Measurements from ENCODE around the gene NFASC. TPM values are rescaled to one million over a fixed set of nuclear protein-coding genes. Genes with fewer than 3 reads are reported as not detected.

NFASC gene
- total RNA-seq, 2 donors from 2014 or later = 8.2 to 23.2 TPM

DNA sequence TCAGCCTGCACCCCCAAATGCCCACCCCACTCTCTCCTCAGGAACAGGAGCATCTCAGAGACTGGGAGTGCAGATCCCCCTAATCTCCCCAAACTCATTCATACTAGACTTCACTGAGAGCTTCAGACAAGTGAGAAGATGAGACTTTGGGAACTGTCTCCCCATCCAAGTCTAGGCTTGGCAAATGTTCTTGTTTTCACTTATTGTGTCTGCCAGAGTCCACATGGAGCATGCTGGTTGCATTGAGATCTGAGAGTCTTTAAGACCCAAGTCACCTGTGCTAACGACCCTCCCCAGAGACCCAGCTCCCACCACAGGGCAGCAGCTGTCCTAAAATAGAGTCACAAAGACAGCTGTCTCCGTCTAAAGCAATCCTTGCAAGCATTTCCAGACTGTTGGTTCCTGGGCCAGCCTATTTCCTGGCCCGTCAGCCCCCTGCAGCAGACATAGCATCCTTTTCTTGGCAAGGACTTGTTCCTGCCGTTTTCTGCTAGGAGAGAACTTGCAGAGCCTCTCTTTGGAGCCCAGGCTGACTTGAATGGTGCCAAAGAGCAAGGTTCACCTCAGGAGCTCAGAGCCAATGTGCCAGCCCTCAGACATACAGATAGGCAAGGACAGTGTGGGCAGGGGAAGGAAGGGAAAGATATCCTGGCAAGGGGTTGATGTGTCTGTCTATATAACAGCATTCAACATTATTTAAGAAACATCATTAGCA, 170.5 kb downstream of the NFASC start:
- ATAC-seq (no peak), DNase-seq (no peak)
- intact Hi-C loops (cut with DNase I, micrococcal nuclease) = no loop called here

DNA sequence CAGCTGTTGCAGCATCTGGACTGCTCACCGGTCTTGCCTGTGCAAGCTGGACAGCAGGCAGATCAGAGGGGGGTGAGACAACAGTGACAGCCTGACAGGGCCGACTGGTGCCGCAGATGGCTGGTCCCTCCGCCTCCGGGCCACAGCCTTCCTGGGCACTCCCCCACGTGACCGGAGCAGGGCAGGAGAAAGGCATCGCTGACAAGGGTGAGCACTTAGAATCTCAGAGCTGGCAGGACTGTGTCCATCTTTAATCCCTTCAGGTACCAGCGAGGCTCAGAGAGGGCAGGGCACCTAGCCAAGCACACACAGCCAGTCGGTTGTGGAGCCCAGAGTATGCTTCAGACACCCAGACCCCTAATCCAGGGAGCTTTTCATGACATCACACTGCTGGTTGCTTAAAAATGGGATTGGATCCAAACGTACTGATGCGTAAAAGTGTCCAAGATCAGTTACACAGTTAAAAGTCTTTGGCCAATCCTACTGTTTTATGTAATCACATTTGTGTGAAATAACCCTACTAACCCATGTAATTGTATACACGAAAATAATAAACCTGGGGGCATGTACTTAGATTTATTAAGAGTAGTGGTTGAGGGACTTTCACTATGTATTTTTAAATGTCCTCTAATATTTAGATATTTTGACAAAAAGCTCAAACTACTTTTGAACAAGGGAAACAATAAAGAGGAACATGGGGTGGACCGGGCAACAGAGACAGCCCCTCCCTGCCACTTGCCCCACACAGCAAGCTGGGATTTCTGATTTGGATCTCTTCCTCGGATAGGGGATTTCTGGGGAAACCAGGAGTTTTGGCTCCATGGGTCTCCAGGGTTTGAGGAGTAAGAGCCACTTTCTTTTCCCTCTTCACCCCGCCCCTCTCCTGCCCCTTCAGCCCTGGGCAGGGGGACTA, 171.6 kb downstream of the NFASC start:
- intact Hi-C loops (cut with DNase I, micrococcal nuclease) = no loop called here
- DNase-seq (no peak), ATAC-seq (no peak)

DNA sequence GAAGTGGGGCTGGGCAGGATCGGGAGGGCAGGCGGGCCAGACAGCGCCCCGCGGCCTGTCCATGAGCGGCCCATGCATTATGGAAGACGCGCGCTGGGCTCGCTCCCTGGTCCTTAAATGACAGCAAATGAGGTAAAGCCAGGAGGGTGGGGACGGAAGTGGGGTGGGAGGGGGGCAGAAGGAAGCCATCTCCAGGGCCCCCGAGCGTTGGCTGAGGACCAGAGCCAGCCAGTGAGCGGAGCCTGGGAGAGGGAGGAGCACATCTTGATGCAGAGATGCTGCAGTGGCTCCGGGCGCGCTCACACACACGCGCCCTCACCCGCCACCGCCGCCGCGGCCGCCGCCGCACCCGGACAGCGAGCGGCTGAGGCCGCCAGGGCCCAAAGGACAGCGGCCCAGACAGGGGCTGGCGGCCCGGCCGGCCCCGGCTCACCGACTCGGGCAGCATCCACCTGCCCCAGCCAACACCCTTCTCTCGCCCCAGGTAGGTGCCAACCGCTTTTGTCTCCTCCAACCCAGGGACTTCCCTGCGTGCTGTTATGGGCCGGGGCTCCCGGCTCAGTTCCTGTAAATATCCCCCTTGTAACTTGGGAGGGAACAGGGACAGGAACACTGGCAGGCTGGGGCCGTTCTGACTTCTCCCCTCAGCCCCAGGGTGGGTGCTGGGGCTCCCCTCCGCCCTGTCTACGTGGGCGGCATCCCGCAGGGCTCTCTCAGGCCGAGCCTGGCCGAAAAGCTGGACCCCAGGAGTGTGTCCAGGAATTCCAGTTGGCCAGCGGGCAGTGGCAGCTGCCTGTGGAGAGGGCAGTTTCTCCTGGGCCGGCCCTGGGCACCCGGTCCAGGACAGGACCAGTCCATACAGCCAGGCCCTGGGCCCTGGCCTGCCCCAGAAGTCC, 172.5 kb downstream of the NFASC start, which contains the start of gene CNTN2:
Gene CNTN2, plus strand, starts transcription at position 302 of the 896 bp plus-strand sequence. CDS start 9,974 bp downstream, outside the sequence.
- ATAC-seq (no peak), DNase-seq (no peak)
- intact Hi-C loops (cut with DNase I, micrococcal nuclease) = no loop called here

DNA sequence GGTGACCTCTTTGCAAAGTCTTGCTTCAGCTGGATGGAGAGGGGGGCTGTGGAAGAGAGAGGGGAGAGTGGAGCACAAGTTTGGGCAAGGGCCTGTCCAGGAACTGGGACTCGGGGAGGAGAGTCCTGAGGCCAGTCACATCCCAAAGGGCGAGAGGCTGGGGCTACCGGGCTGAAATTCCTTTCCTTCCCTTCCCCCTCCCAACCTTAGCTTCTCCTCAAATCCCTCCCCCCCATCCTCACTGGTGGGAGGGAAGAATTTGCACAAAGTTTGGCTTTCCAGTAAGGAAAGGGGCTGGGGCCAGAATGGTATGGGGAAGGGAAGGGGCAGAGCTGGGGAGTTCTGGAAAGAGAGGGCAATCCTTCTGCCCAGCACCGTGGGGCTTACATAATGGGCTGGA, 173.2 kb downstream of the NFASC start:
- no peak for DNase-seq
- ATAC-seq = no peak
- intact Hi-C loops (cut with DNase I, micrococcal nuclease) = no loop called here

DNA sequence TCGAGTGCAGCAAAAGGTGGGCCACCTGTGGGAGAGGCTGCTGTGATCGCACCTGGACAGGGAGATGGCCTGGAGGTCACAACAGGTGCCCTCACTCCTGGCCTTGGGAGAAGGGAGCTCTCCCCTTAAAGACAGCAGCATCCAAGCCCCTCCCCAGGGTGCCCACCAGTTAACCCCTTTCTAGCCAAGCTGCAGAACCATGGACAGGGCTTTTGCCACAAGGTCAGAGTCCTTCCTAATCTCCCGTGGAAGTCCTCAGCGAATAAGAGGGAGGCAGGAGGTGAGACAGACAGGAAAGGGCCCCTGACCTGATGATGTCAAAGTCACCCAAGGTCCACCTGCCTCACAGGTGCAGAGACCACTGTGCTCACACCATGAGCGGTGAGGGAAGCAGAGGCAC, 174.1 kb downstream of the NFASC start:
- intact Hi-C loops (cut with DNase I, micrococcal nuclease) = no loop called here
- ATAC-seq (no peak), DNase-seq (no peak)

DNA sequence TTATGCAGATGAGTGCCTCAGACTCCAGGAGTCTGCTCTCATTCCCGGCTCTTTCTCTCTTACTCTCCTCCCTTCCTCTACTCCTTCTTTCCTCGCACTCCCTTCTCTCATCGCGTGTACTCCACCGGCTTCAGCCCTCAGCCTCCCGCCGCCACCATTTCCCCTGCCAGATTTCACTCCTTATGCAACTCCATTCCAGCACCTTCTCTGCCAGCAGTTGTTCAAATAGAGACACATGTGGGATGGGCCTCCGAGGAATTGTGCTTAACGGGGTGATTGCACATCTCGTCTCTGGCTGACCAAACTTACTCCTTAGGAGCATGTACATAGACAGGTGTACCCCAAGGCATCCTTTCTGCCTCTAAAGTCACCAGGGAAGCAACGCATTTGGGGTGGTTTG, 174.5 kb downstream of the NFASC start:
- DNase-seq (no peak), ATAC-seq (no peak)
- intact Hi-C loops (cut with DNase I, micrococcal nuclease) = no loop called here

DNA sequence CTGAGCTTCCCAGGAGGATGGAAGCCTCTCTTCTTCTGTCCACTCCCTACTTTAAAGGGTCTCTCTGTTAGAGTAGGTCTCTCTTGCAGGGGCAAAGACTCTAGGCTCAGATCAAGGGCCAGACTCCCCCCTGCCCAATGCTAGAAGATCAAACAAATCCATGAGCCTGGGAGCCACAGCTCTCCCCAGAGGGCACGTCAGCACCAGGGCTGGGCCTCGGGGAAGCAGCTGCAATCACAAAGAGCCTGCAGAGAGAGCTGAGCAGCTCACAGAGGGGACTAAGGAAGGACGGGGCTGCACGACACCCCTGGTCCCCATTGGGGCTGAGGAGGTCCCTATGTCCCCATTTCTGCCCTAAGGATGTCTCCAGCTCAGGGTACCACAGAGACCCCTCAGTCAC, 176.2 kb downstream of the NFASC start:
- no peak for ATAC-seq
- no peak for DNase-seq
- intact Hi-C loops (cut with DNase I, micrococcal nuclease) = no loop called here

DNA sequence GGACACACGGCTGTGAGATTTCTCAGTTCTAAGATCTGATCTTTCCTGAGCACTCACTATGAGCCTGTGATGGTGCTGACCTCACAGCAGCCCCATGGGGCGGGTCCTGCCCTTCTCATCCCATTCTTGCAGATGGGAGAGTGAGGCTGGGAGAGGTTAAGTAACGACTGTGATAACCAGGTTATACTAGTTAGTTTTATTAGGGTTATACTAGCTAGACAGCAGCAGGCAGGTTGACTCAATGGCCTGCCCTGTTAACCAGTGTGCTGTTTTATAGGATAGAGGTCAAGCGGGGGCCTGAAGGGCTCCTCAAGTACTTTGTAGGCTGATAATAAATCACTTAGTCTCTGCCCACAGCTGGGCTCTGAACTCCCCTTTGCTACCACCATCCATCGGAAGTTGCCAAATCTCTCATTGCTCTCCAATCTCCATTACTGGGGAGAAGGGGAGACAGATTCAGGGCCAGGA, 177.1 kb downstream of the NFASC start:
- DNase-seq (no peak), ATAC-seq (no peak)
- intact Hi-C loops (cut with DNase I, micrococcal nuclease) = no loop called here

DNA sequence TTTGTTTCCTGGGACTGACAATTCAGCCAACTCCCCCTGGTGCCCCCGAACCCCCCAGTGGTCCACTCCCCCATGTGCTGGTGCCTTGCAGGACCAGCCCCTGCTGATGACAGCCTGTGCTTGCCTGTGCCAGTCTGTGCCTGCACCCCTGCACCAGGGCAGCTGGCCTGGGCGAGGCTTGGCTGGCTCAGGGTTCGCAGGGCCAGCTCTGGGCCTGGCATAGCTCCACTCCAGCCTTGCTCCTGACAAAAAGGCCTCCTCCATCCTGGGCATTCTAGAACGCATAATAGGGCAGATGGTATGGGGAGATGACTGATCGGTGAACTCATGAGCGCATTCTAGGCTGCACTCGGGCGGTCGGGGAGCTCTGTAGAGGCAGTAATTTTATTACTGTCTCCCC, 177.7 kb downstream of the NFASC start:
- ATAC-seq (no peak), DNase-seq (no peak)
- intact Hi-C loops (cut with DNase I, micrococcal nuclease) = no loop called here

DNA sequence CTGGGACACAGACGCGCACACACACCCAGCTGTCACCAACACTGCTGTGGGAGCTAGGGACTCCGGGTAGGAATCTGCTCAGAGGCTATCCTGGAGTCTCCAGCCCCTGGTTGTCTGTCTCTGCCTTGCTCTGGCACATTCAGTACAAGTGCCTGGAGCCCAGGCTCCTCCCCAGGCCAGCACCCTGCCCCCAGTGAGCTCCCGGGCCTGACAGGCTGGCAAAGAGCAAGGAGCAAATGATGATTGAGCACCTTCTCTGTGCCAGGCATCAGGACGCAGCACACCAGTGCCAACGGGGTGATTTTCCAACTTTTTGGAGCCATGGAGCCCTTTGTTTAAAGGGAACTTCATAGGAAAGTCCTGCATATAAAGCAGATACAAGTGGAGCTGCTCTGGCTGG, 178.8 kb downstream of the NFASC start:
- intact Hi-C loops (cut with DNase I, micrococcal nuclease) = no loop called here
- ATAC-seq = no peak
- DNase-seq = no peak

DNA sequence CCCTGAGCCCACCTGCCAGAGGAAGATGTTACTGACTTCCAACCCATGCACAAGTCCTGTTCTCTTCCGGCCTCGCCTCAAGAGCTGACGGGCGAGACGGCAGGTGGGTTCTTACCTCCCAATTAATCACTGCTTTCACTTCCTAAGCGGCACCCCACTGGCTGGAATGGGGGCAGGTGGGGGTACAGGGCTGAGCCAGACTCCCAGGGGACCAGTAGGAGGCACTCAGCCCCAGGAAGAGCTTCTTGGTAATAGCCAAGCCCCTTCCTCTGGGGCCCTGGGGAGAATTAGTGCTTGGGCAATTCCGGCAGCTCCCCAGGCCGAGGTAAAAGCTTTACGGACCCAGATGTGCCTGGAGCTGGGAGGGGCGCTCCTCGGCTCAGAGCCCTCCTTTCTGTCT, 182.0 kb downstream of the NFASC start:
- no peak for ATAC-seq
- DNase-seq = no peak
- intact Hi-C loops (cut with DNase I, micrococcal nuclease) = no loop called here

DNA sequence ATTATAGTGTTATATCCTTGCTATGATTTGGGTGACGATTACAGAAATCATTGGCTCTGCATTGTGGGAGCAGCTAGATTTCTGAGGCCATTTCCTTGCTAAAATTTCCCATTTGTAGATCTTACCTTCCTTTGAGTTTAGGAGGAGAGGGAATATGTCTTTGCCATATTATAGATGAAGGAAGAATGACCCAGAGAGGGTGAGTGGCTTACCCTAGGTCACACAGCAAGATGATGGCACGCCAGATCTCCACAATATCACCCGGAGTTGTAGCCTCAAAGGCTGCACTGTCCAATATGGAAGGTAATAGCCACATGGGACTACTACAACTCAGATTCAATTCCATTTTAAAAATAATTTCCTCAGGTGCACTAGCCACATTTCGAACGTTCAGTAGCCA, 182.6 kb downstream of the NFASC start:
- DNase-seq (no peak), ATAC-seq (no peak)
- intact Hi-C loops (cut with DNase I, micrococcal nuclease) = no loop called here

DNA sequence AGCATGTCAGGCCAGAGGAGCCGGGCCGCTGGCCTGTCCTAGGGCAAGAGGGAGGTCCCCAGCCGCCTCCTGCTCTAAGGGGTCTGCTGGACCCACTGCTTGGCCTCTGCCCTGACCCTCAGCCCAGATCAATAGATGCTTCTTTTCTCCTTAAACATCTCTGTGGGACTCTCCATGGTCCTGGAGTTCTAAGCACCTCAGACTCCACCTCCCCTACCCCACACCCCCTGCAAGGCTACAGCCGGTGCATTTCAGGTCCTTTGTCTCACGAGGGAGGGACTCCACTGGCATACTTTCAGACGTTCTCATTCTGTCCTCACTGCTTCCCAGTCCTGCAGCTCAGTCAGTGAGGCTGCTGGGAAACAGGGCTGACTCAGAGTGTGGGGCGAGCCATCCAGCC, 183.4 kb downstream of the NFASC start:
- ATAC-seq (no peak), DNase-seq (no peak)
- intact Hi-C loops (cut with DNase I, micrococcal nuclease) = no loop called here

DNA sequence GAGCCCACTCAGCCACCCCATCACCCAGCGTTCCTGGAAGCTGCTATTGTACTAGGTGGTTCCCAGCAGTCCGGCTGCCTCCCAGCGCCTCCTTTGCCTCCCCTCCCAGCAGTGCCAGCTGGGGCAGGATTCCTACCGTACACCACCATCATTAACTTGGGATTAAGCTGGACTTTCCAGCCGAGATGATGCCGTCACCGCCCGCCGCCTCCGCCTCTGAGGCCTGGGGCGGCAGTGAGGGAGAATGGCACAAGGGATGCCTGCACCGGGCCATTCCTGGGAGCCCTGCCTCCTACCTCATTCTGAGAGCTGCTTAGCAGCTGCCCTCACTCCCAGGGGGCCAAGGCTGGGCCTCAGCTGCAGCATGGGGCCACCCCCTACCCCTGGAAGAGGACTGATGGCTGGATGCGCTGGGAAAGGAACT, 185.5 kb downstream of the NFASC start:
- intact Hi-C loops (cut with DNase I, micrococcal nuclease) = no loop called here
- ATAC-seq (no peak), DNase-seq (no peak)

DNA sequence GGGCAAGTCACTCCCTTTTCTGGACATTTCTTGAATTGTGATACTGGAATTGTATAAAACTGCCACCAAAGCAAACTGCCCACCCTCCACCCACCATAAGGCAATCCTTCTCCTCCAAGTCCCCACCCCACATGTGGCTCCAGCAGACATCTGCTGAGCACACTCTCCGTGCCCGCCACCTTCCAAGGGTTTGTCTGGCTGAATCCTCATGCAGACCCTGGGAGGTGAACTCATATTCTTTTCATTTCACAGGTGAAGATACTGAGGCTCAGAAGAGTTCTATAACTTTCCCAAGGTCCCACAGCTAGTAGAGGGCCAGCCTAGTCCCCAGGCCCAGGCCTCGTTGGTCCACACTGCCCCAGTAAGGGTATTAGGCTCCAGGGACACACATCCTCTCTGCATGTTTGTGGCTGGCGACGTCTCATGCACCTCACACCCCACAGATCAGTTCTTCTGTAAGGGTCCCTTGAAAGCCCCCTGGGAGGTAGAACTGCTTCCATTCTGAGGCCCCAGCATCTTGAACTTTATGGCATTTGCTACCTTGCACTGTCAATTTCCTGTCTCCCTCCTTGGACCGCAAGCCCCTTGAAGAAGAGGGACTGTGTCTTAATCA, 186.4 kb downstream of the NFASC start:
- ATAC-seq (no peak), DNase-seq (no peak)
- intact Hi-C loops (cut with DNase I, micrococcal nuclease) = no loop called here

DNA sequence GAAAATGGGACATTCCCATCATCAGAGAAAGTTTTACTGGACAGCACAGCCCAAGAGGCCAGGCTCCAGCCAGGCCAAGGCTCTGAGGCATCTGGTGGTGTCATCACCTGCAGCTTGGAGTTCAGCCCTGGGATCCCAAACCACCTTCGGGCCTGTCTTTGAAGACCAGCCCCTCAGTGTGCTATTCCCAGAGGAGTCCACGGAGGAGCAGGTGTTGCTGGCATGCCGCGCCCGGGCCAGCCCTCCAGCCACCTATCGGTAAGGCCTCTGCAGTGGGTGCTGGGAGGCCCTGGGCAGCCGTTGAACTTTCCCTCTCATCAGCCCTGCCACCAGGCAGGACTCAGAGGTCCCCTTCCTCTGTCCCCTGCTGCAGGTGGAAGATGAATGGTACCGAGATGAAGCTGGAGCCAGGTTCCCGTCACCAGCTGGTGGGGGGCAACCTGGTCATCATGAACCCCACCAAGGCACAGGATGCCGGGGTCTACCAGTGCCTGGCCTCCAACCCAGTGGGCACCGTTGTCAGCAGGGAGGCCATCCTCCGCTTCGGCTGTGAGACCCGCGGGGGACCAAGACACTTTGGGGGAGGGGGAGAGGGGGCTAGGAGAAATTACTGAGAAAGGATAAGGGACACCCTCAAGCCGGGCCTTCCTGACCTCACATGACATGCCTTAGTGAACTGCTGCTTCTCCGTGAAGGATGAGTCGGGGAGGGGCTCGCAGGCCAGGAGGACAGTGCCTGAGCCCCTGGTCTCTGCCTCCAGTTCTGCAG, 187.3 kb downstream of the NFASC start:
- ATAC-seq (no peak), DNase-seq (no peak)
- intact Hi-C loops (cut with DNase I, micrococcal nuclease) = no loop called here

DNA sequence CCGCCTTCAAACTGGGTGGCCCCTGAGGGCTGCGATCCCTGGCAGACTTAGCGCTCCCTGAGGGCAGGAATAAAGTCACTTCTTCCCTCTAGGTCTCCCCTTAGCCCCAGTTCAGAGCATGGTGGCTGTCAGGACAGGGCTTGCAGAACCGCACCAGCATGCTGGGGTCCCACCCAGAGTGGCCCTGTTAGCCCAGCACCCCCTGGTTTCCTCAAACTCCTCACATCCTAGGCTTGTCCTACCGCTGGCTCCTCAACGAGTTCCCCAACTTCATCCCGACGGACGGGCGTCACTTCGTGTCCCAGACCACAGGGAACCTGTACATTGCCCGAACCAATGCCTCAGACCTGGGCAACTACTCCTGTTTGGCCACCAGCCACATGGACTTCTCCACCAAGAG, 188.2 kb downstream of the NFASC start:
- intact Hi-C loops (cut with DNase I, micrococcal nuclease) = no loop called here
- DNase-seq (no peak), ATAC-seq (no peak)

DNA sequence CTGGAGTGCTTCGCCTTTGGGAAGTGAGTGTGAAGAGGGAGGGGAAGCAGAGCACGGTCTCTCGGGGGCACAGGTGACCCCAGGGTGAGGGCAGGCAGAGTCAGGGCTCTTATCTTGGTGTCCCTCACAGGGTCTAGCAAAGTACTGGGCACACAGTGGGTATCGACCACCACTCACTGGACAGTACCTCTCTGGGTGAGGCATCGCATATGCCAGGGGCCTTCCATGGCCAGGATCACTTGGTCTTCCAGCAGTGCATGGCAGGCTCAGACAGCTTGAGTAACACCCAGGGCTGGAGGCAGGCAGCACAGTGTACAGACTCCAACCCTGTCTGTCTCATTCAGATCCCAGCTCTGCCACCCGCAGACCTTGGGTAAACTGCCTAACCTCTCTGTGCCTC, 189.0 kb downstream of the NFASC start:
- DNase-seq (no peak), ATAC-seq (no peak)
- intact Hi-C loops (cut with DNase I, micrococcal nuclease) = no loop called here

Measured in left colon (tissue), 2 donors.